Astrocyte of the spinal cord (primary cell): ENCODE measurements around the gene MCC.

Experiments
- DNase-seq: peaks from one replicate; pipeline ENCODE4 v3.0.0; 2011; ENCODE audit warnings: low read depth, low spot score
- H3K4me3 ChIP-seq: 2 replicates; pipeline ENCODE4 v1.5.1; 2011; ENCODE audit warnings: low read depth, mild to moderate bottlenecking, low read length, moderate library complexity
- CTCF ChIP-seq: IDR thresholded peaks from 2 replicates; pipeline ENCODE4 v1.5.1; 2012; ENCODE audit warnings: low read depth, mild to moderate bottlenecking, low read length, inconsistent platforms
- in situ Hi-C: cut with HindIII; loops from 2 replicates; pipeline ENCODE4 v1.10.0; 2017; ENCODE audit warnings: low sequenced_read_pairs

The MCC gene

GRCh38 chr5:113390224-113390623 lies 98.0 kb downstream of the MCC start:
- DNase-seq = no peak
- no peak for TF ChIP-seq CTCF
- in situ Hi-C loops = no loop called here
- H3K4me3 ChIP-seq = no peak overlapping the region

- in situ Hi-C loops = no loop called here
- no peak for TF ChIP-seq CTCF
- DNase-seq = no peak
- H3K4me3 ChIP-seq = no peak overlapping the region
Observed at GRCh38 chr5:113389116-113389515, 99.1 kb downstream of the MCC start.

- no peak for TF ChIP-seq CTCF
- in situ Hi-C loops = no loop called here
- no peak overlapping the region for H3K4me3 ChIP-seq
- DNase-seq = no peak
Observed at GRCh38 chr5:113387844-113388243, 100.4 kb downstream of the MCC start.

GRCh38 chr5:113384782-113385285 lies 103.4 kb downstream of the MCC start:
- H3K4me3 ChIP-seq = no peak overlapping the region
- no peak for DNase-seq
- in situ Hi-C loops = no loop called here
- no peak for TF ChIP-seq CTCF

- no peak overlapping the region for H3K4me3 ChIP-seq
- no peak for TF ChIP-seq CTCF
- in situ Hi-C loops = no loop called here
- DNase-seq = no peak
Observed at GRCh38 chr5:113382731-113383130, 105.5 kb downstream of the MCC start.

- in situ Hi-C loops = no loop called here
- DNase-seq = no peak
- H3K4me3 ChIP-seq = no peak overlapping the region
- no peak for TF ChIP-seq CTCF
Observed at GRCh38 chr5:113381791-113382190, 106.5 kb downstream of the MCC start.

- no peak for DNase-seq
- in situ Hi-C loops = no loop called here
- H3K4me3 ChIP-seq = no peak overlapping the region
- no peak for TF ChIP-seq CTCF
Observed at GRCh38 chr5:113380807-113381326, 107.4 kb downstream of the MCC start.
